ENCODE results near the gene MISP3.

GRCh38 chr19:14094854-14095253 is 22.3 kb downstream of the MISP3 start:
- no peak for TF ChIP-seq CTCF (IDR thresholded peaks at IDR 0.05)
- no peak for TF ChIP-seq POLR2A (IDR thresholded peaks at IDR 0.05)
